H4 (cell line): ENCODE data around the gene ZNF429. TPM values are rescaled to one million over a fixed set of nuclear protein-coding genes. Genes with fewer than 3 reads are reported as not detected.
"Not testable (repeated sequence)": the region's sequence is repeated elsewhere in the genome, so short reads cannot be mapped to it uniquely, and the experiment has no call there.

Experiments used
- DNase-seq: peaks from one replicate; pipeline ENCODE4 v3.0.0-alpha.2; 2015; ENCODE audit warnings: low spot score
- total RNA-seq: library from RNA; depleted of rRNA; stranded (reverse); fragments of >200 nt; shearing (Covaris generic); gene quantifications from 2 replicates; pipeline ENCODE4 v1.2.3, GENCODE V29; 2014; rRNA removed

ZNF429 gene
- total RNA-seq, 1 experiment from 2014 or later, result 9.1 TPM

DNA sequence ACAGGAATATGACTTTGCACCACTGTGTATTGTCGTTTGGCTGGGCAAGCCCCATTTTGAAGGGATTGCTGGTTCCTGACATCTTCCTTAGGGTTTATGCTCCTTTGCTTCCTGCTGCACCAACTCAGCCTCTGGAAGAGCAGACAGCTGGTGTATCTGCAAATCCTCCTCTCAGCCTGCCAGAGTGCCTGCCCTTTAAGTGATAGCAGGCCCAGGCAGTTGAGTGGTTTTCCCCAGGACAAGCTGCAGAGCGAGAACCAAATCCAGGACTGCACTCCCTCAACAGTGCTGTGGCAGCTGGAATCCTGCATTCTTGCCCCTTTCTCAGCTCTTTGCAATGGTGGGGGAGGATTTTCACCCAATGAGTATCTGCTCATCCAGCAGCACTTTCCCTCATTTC lies 85.5 kb downstream of the ZNF429 start:
- DNase-seq, result no peak

DNA sequence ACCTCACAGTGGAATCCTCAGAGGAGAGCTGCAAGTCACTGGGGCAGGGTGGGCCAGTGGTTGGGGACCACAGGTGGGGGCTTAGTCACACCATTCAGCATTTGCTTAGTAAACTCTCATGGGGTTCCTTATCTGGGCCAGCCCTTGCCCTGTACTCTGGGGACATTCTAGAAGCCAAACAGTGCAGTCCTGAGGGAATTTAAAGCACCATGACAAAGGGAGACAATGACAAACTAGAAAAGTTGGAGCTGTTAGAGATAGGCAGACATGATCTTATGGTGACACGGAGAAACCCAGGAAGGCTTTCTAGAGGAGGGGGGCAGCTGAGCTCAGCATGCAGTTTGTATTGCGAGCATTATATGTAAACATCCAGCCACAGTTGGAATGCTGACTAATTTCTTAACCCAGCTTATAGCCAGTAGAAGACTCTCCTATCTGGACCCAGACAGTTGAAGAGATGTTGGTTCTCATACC lies 87.6 kb downstream of the ZNF429 start:
- DNase-seq, result no peak

DNA sequence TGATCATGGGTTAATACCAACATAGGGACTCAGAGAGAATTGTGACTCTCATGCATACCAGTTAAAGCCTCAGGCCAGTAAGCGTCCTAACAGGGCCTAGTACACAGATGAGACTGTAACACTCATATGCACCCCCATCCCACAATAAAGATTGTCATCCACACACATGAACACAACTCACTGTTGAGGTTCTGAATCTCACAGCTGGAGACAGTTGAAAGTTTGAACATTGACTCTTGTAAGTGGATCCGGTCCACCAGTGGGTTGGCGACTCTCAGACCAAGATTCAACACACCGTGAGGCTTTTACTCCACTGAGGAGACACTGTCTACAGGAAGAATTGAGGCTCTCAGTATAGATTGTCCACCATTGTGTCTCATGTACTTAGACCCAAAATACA lies 88.1 kb downstream of the ZNF429 start:
- DNase-seq, result no peak

DNA sequence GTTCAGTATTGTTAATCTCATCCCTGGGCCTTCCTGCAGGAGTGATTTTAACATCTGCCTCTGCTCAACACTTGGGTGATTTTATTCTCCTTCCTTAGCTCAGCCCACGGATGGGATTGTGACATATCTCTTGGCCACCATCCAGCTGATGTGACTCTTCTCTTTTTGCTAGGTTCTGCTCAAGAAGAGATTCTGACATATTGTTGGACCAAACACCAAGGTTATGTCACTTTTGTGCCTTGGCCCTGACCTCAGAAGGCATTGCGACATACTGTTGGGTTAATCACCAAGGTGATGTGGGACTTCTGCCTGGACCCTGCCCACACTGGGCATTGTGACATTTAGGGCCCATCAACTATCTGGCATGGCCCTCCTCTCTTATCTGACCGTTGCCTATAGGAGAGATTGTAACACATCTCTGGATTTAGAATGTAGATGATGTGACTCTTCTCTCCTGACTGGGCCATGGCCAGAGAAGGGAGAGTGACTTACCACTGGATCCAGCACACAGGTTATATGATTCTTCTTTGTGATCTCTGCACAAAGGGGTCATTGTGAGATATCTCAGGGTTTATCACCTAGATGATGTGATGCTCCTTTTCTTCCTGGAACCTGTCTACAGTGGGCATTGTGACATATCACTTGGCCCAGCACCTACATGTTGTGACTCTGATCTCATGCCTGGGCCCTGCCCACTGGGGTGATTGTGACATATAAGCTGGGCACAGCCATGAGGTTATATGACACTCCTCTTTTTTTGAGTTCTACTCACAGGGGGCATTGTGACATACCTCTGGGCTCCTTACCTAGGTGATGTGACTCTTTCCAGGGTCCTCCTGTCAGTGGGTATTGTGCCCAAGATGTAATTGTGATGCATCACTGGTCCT lies 88.8 kb downstream of the ZNF429 start:
- no peak for DNase-seq

DNA sequence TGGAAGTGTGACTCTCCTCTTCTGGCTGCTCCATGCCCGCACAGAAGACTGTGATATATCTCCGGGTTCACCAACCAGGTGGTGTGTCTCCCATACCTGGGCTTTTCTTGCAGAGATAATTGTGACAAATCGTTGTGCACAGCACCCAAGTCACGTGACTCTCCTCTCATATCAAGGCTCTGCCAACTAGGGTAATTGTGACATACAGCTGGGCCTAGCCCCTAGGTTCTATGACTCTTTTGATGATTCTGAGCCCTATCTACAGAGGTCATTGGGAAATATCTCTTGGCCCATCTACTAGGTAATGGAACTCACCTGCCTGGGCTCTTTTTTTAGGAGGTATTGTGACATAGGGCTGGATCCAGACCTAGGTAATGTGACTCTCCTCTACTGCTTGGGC lies 89.8 kb downstream of the ZNF429 start:
- no peak for DNase-seq

DNA sequence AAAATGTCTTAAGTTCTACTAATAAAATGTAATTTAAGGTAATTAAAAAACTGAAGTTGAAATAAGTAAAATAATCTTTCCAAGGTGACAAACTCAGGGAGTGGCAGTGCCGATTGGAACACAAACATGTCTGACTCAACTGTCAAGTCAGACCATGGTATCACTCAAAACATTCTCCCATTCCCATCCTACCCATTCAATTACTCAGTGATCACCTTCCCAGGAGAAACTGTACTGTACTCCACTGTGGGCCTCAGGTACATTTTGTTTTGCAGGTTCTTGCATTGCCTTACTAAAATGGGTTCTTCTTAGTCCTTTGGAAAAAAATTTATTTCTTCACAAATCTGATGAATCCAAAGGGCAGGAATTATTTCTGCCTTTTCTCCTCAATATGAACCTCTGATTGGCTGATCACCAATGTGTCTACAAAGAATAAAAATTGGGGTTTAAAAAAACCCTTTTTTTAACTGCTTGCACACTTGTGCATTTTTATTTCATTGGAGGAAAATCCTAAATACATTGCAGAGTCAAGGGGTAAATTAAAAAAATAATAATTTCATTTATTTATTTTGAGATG lies 96.8 kb downstream of the ZNF429 start:
- DNase-seq, result no peak

DNA sequence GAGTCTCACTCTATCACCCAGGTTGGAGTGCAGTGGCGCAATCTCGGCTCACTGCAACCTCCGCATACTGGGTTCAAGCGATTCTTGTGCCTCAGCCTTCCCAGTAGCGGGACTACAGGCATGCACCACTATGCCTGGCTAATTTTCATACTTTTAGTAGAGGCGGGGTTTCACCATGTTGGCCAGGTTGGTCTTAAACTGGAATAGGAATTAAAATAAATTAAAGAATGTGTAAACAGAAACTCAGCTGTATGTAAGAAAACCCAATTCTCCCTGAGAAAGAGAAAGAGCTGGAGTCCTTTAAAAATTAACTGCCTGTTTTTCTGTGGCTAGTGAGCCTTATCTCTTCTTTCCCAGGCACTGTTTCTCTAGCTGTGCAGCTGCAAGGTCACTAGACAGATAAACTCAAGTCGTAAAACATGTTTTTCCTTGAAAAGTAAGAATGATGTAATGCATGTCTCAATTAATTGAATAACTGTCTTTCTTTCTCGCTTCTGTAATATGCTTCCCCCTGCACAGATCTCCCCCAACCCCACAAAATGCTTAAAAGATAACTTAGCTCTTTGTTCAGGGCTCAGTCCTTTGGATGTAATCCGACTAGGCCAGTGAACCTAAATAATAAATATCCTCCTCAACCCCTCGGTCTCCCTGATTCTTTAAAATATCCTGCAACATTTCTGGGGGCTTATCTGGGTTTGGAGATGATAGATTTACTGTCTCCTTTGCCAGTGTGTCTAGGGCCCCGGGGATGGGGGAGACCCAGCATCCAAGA lies 97.4 kb downstream of the ZNF429 start:
- not testable (repeated sequence) for DNase-seq

DNA sequence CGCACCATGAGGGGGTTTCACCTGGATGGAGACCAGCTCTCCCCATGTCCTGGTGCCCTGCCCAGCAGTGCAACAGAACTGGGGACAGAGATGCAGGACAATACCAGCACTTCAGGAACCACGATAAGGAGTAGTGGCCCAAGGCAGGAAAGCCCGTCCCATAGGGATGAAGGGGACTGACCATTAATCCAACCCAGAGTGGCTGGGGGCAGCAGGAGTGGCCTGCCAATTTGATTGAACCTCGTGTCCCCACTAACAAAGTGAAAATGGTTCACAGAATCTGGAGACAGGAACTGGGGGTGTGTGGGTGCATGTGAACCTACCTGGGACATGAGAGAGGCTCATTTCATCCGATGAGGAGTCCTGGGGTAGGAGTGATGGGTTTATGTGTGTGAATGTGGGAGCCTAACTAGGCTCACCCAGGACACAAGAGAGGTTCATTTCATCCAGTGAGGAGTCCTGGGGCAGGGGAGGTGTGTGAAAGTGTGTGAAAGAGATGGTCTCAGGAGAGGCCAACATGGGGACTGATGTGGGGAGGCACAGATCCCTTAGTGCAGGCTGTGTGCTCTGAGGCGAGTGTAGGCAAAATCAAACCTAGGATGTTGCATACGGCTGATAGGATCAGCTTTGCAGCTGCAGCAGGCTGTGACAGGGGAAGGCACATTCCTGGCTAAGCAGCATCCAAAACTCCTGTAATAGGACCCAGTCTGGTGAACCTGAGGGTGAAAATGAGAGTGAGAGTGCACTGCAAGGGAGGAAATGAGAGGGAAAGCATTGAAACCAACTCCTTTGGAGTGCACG lies 98.2 kb downstream of the ZNF429 start:
- DNase-seq, result no peak

DNA sequence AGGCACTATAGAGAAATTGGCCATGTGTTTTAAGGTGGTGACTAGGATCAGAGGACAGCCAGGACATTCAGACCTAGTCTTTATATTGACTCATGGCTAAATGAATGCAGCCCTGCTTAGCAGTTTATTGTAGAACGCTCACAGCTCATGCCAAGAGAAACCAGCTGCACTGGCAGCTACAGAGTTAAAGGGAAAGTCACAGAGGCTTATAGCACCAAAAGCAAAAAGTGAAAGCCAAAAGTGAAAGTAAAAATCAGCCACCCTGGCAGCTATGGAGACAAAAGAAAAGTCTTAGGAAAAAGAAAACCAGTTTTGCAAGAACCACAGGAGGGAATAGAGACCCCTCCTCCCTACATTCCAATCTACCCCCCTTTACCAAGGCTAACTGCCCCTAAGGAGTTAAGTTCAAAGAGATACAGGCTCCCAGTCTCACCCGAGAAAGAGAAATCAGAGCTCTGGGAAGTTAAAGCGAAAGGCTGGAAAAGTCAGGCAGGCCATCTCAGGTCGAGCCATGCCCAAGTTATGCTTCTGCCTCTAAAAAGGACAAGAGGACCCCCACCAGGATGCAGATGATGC lies 99.0 kb downstream of the ZNF429 start:
- peak; percentile 39 for DNase-seq

Other genes starting within 250 kb of the ZNF429 start
- gene ZNF708, start 176.2 kb upstream of the ZNF429 start, total RNA-seq, result 2.4 and 3.4 TPM in 2 replicates
- gene ZNF738, start 146.6 kb upstream of the ZNF429 start, total RNA-seq, result 9.7 and 11.2 TPM in 2 replicates
- 3.6 and 8.9 TPM in 2 replicates for gene ZNF493, start 108.5 kb upstream of the ZNF429 start, total RNA-seq